Left kidney (tissue), 2 donors: ENCODE results near the gene EOMES. TPM values are rescaled to one million over a fixed set of nuclear protein-coding genes. Genes with fewer than 3 reads are reported as not detected.
A peak's percentile ranks its signal among the peaks of the same experiment; 100 is the strongest.

Experiments
- DNase-seq: peaks from one replicate; pipeline ENCODE4 v3.0.0-alpha.2; 2013
- polyA plus RNA-seq: library from polyadenylated mRNA; unstranded; fragments of 120-200 nt; gene quantifications from one replicate; pipeline ENCODE4 v1.2.1, GENCODE V29; 2013; ENCODE audit not compliant: insufficient read length

The EOMES gene
- polyA plus RNA-seq, 1 donor, result 0.10 TPM

GRCh38 chr3:27680517-27681246 is 41.4 kb downstream of the EOMES start:
- no peak for DNase-seq

- DNase-seq, result no peak
Measured at GRCh38 chr3:27679691-27680090, 42.4 kb downstream of the EOMES start.

GRCh38 chr3:27678234-27678633 is 43.9 kb downstream of the EOMES start:
- DNase-seq, result no peak

- DNase-seq, result no peak
Measured at GRCh38 chr3:27677565-27677964, 44.6 kb downstream of the EOMES start.

GRCh38 chr3:27675287-27675686 is 46.8 kb downstream of the EOMES start:
- no peak for DNase-seq

- DNase-seq, result no peak
Measured at GRCh38 chr3:27673701-27674100, 48.4 kb downstream of the EOMES start.

GRCh38 chr3:27671101-27671500 is 51.0 kb downstream of the EOMES start:
- DNase-seq, result no peak

- DNase-seq, result no peak
Measured at GRCh38 chr3:27670619-27671018, 51.5 kb downstream of the EOMES start.

GRCh38 chr3:27669591-27669990 is 52.5 kb downstream of the EOMES start:
- no peak for DNase-seq

GRCh38 chr3:27667751-27668150 is 54.4 kb downstream of the EOMES start:
- no peak for DNase-seq

- peak; percentile 18 for DNase-seq
Measured at GRCh38 chr3:27666708-27667107, 55.4 kb downstream of the EOMES start.

GRCh38 chr3:27666272-27666671 is 55.9 kb downstream of the EOMES start:
- DNase-seq, result no peak

Other genes starting within 250 kb of the EOMES start
- 35.9 TPM for gene SLC4A7, start 237.9 kb downstream of the EOMES start, polyA plus RNA-seq